Large intestine (tissue), 3 donors: Measurements from ENCODE around the gene TNS2. TPM values are rescaled to one million over a fixed set of nuclear protein-coding genes. Genes with fewer than 3 reads are reported as not detected.
"Not testable (repeated sequence)": the region's sequence is repeated elsewhere in the genome, so short reads cannot be mapped to it uniquely, and the experiment has no call there.

Experiments used
- DNase-seq, 2 donors: peaks; one replicate each; pipeline versions ENCODE4 v3.0.0 to v3.0.0-alpha.2; 2013
- H3K27ac ChIP-seq: one replicate; pipeline ENCODE4 v1.5.1; 2013; ENCODE audit warnings: low read length
- H3K27me3 ChIP-seq: 2 replicates; pipeline ENCODE4 v1.6.1; 2013; ENCODE audit warnings: low read length; ENCODE audit not compliant: control insufficient read depth, insufficient read depth
- H3K36me3 ChIP-seq: 2 replicates; pipeline ENCODE4 v1.6.1; 2013; ENCODE audit warnings: low read length; ENCODE audit not compliant: control insufficient read depth, insufficient read depth
- H3K4me1 ChIP-seq: one replicate; pipeline ENCODE4 v1.6.1; 2013; ENCODE audit warnings: low read length; ENCODE audit not compliant: control insufficient read depth, insufficient read depth
- H3K4me3 ChIP-seq: one replicate; pipeline ENCODE4 v1.5.1; 2013; ENCODE audit warnings: low read length
- H3K9me3 ChIP-seq: one replicate; pipeline ENCODE4 v1.6.1; 2013; ENCODE audit warnings: mild to moderate bottlenecking, low read depth, low read length, moderate library complexity; ENCODE audit not compliant: control insufficient read depth
- WGBS: methylation state at CpG from one replicate; pipeline ENCODE4 v1.1.5; 2013; ENCODE audit warnings: low lambda C conversion rate; ENCODE audit not compliant: insufficient coverage; 5-methylcytosine and 5-hydroxymethylcytosine counted together
- polyA plus RNA-seq: library from polyadenylated mRNA; unstranded; fragments of 120-200 nt; gene quantifications from one replicate; pipeline ENCODE4 v1.2.1, GENCODE V29; 2013

Gene TNS2
- polyA plus RNA-seq, 1 donor, result 43.5 TPM

GRCh38 chr12:53082637-53083175, 32.8 kb downstream of the TNS2 start:
- 92% methylated on average over 1 of the region's 2 CpGs for WGBS
- H3K36me3 ChIP-seq, result no peaks in the 10 kb centered on the region
- no peaks in the 10 kb centered on the region for H3K4me1 ChIP-seq
- H3K27ac ChIP-seq, result no peak overlapping the region
- no peaks in the 10 kb centered on the region for H3K27me3 ChIP-seq
- H3K4me3 ChIP-seq, result no peak overlapping the region
- no peak for DNase-seq
- H3K9me3 ChIP-seq, result no peaks in the 10 kb centered on the region

GRCh38 chr12:53086361-53086760, 36.5 kb downstream of the TNS2 start:
- Histone ChIP-seq H3K4me3 (no peak overlapping the region), H3K36me3 (no peaks in the 10 kb centered on the region), H3K9me3 (no peaks in the 10 kb centered on the region), H3K27me3 (no peaks in the 10 kb centered on the region), H3K27ac (no peak overlapping the region), H3K4me1 (no peaks in the 10 kb centered on the region)
- no CpG with 5 or more reads among the region's 3 CpGs for WGBS
- no peak for DNase-seq

GRCh38 chr12:53090105-53090504, 40.2 kb downstream of the TNS2 start:
- WGBS, result no CpG with 5 or more reads among the region's 6 CpGs
- Histone ChIP-seq H3K4me3 (no peak overlapping the region), H3K9me3 (no peaks in the 10 kb centered on the region), H3K36me3 (no peaks in the 10 kb centered on the region), H3K27ac (no peak overlapping the region), H3K4me1 (peaks cover 2% of the 10 kb centered on the region), H3K27me3 (no peaks in the 10 kb centered on the region)
- no peak for DNase-seq

- Histone ChIP-seq H3K27me3 (no peaks in the 10 kb centered on the region), H3K9me3 (no peaks in the 10 kb centered on the region), H3K4me3 (no peak overlapping the region), H3K4me1 (peaks cover 2% of the 10 kb centered on the region), H3K27ac (no peak overlapping the region), H3K36me3 (no peaks in the 10 kb centered on the region)
- no peak for DNase-seq
- no CpG with 5 or more reads among the region's 2 CpGs for WGBS
These were observed 40.7 kb downstream of the TNS2 start for GRCh38 chr12:53090554-53090953.

- H3K36me3 ChIP-seq, result no peaks in the 10 kb centered on the region
- no peak for DNase-seq
- H3K9me3 ChIP-seq, result no peaks in the 10 kb centered on the region
- peaks cover 5% of the 10 kb centered on the region for H3K27me3 ChIP-seq
- no peak overlapping the region for H3K4me3 ChIP-seq
- no CpG with 5 or more reads among the region's 6 CpGs for whole genome bisulfite sequencing
- H3K4me1 ChIP-seq, result peaks cover 12% of the 10 kb centered on the region
- H3K27ac ChIP-seq, result no peak overlapping the region
These were observed 41.9 kb downstream of the TNS2 start for GRCh38 chr12:53091756-53092155.

GRCh38 chr12:53093777-53094393, 44.0 kb downstream of the TNS2 start:
- Histone ChIP-seq H3K27me3 (peaks cover 14% of the 10 kb centered on the region), H3K4me1 (peaks cover 30% of the 10 kb centered on the region), H3K9me3 (no peaks in the 10 kb centered on the region), H3K4me3 (no peak overlapping the region), H3K36me3 (no peaks in the 10 kb centered on the region), H3K27ac (peak overlapping the region; percentile 28)
- no peak for DNase-seq
- no CpG with 5 or more reads among the region's 6 CpGs for WGBS

- no peak for DNase-seq
- Histone ChIP-seq H3K36me3 (no peaks in the 10 kb centered on the region), H3K27ac (peak overlapping the region; percentile 28), H3K9me3 (no peaks in the 10 kb centered on the region), H3K27me3 (peaks cover 14% of the 10 kb centered on the region), H3K4me1 (peaks cover 35% of the 10 kb centered on the region), H3K4me3 (no peak overlapping the region)
- WGBS, result no CpG with 5 or more reads among the region's 6 CpGs
These were observed 44.5 kb downstream of the TNS2 start for GRCh38 chr12:53094394-53094787.

GRCh38 chr12:53094796-53095595, 45.1 kb downstream of the TNS2 start:
- H3K27ac ChIP-seq, H3K36me3 ChIP-seq, DNase-seq, H3K9me3 ChIP-seq, H3K4me3 ChIP-seq: not testable (repeated sequence)
- no CpG with 5 or more reads among the region's 5 CpGs for WGBS
- peaks cover 14% of the 10 kb centered on the region for H3K27me3 ChIP-seq
- peaks cover 36% of the 10 kb centered on the region for H3K4me1 ChIP-seq

- not testable (repeated sequence) for H3K27ac ChIP-seq, DNase-seq, H3K4me3 ChIP-seq, H3K36me3 ChIP-seq, H3K9me3 ChIP-seq
- Histone ChIP-seq H3K27me3 (peaks cover 14% of the 10 kb centered on the region), H3K4me1 (peaks cover 36% of the 10 kb centered on the region)
- WGBS, result no CpG with 5 or more reads among the region's 3 CpGs
These were observed 45.7 kb downstream of the TNS2 start for GRCh38 chr12:53095596-53095895.

GRCh38 chr12:53096089-53096741, 46.4 kb downstream of the TNS2 start:
- no peaks in the 10 kb centered on the region for H3K9me3 ChIP-seq
- peaks cover 14% of the 10 kb centered on the region for H3K27me3 ChIP-seq
- H3K4me3 ChIP-seq, result no peak overlapping the region
- WGBS, result no CpG with 5 or more reads among the region's 11 CpGs
- peaks cover 36% of the 10 kb centered on the region for H3K4me1 ChIP-seq
- H3K27ac ChIP-seq, result no peak overlapping the region
- no peaks in the 10 kb centered on the region for H3K36me3 ChIP-seq
- DNase-seq, result peak; percentile 37 to 59
